Hepatocyte (in vitro differentiated cells): ENCODE results near the gene HLTF.

Source experiments
- CTCF ChIP-seq: fragments of 200-600 bp; sonication (generic); IDR thresholded peaks from 2 replicates; pipeline ENCODE4 v1.5.1; 2016; ENCODE audit warnings: antibody characterized with exemption, mild to moderate bottlenecking; ENCODE audit not compliant: poor library complexity
- EZH2phosphoT487 ChIP-seq: fragments of 200-600 bp; sonication (generic); IDR thresholded peaks from one replicate; pipeline ENCODE4 v1.6.1; 2018; ENCODE audit warnings: antibody characterized with exemption, mild to moderate bottlenecking, low read depth, moderate library complexity; ENCODE audit not compliant: unreplicated experiment, severe bottlenecking

- TF ChIP-seq CTCF (no peak), EZH2phosphoT487 (no peak)
Observed at GRCh38 chr3:149118724-149119123, 32.4 kb upstream of the HLTF start.
